AG10803 (cell line): Measurements from ENCODE around the gene TBC1D23.
"Not testable (repeated sequence)": the region's sequence is repeated elsewhere in the genome, so short reads cannot be mapped to it uniquely, and the experiment has no call there.

Experiments used
- DNase-seq: peaks from one replicate; pipeline ENCODE4 v3.0.0; 2010; ENCODE audit warnings: low read depth
- H3K4me3 ChIP-seq: 2 replicates; pipeline ENCODE4 v1.5.1; 2011; ENCODE audit warnings: mild to moderate bottlenecking, low read length, control low read depth
- CTCF ChIP-seq: conservative IDR thresholded peaks from 2 replicates; pipeline ENCODE4 v1.5.1; 2011; ENCODE audit warnings: mild to moderate bottlenecking, low read length, control low read depth, inconsistent platforms

Gene TBC1D23

GRCh38 chr3:100348727-100349126 is 87.9 kb downstream of the TBC1D23 start:
- H3K4me3 ChIP-seq = no peak overlapping the region
- no peak for TF ChIP-seq CTCF
- DNase-seq = no peak

- H3K4me3 ChIP-seq, DNase-seq: not testable (repeated sequence)
Measured at GRCh38 chr3:100351770-100352169, 91.0 kb downstream of the TBC1D23 start.

- DNase-seq = no peak
- no peak for TF ChIP-seq CTCF
- H3K4me3 ChIP-seq = no peak overlapping the region
Measured at GRCh38 chr3:100352296-100353231, 91.8 kb downstream of the TBC1D23 start.

GRCh38 chr3:100354850-100355249 is 94.1 kb downstream of the TBC1D23 start:
- DNase-seq = no peak
- no peak overlapping the region for H3K4me3 ChIP-seq
- no peak for TF ChIP-seq CTCF

- no peak for TF ChIP-seq CTCF
Measured at GRCh38 chr3:100358413-100358812, 97.6 kb downstream of the TBC1D23 start.

GRCh38 chr3:100359035-100359434 is 98.2 kb downstream of the TBC1D23 start:
- H3K4me3 ChIP-seq = no peak overlapping the region
- no peak for TF ChIP-seq CTCF
- no peak for DNase-seq

More at GRCh38 chr3:100358413-100358812, 97.6 kb downstream of the TBC1D23 start:
- no peak for DNase-seq
- no peak overlapping the region for H3K4me3 ChIP-seq

- DNase-seq = no peak
- no peak for TF ChIP-seq CTCF
- H3K4me3 ChIP-seq = no peak overlapping the region
Measured at GRCh38 chr3:100360757-100361496, 100.1 kb downstream of the TBC1D23 start.
